GM12891 (cell line): ENCODE data around the gene FUZ.

ENCODE experiments used
- POLR2A ChIP-seq: IDR thresholded peaks from 2 replicates; pipeline ENCODE4 v1.6.1; 2011; ENCODE audit warnings: low read depth, low read length, control low read depth
- POLR2AphosphoS5 ChIP-seq: IDR thresholded peaks from 2 replicates; pipeline ENCODE4 v1.6.1; 2011; ENCODE audit warnings: low read depth, low read length, control low read depth
- POU2F2 ChIP-seq: IDR thresholded peaks from 2 replicates; pipeline ENCODE4 v1.6.1; 2011; ENCODE audit warnings: low read depth, mild to moderate bottlenecking, control low read depth, low read length, moderate library complexity
- TAF1 ChIP-seq: IDR thresholded peaks from 2 replicates; pipeline ENCODE4 v1.6.1; 2011; ENCODE audit warnings: low read depth, low read length, control low read depth

DNA sequence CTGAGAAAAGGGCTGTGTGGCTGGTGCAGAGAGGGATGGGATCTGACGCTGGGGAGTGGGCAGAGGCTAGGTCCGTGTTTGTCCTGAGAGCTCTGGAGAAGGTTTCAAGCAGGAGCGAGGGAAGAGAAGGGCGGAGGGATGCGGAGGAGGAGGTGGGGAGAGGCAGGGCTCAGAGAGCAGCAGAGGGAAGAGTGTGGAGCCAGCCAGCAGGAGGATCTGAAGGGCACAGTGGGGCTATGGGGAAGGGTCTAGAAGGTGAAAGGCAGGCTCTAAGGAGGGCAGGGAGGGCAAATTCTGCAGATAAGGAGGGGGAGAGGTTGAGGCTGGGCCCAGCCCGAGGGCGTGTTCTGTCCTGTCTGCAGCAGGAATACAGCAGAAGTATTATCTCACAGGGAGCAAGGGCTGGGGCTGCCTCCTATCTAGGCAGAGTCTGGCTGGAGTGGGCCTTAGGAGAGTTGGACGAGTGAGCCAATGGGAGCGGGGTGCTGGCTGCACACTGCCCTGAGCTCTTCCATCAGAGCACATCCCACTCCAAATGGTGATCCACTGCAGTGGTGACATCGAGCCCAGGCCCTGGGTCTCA lies 40.2 kb downstream of the FUZ start:
- TF ChIP-seq POLR2A (no peak), POLR2AphosphoS5 (no peak), POU2F2 (no peak), TAF1 (no peak)
